Trophoblast cell (in vitro differentiated cells and primary cell): ENCODE data around the gene CLIP4.

Experiments
- DNase-seq, 2 donors: peaks; one replicate each; pipeline ENCODE4 v3.0.0-alpha.2; 2016
- H2AFZ ChIP-seq: 2 replicates; pipeline ENCODE4 v1.6.1; 2013; ENCODE audit warnings: low read length, moderate library complexity, mild to moderate bottlenecking; ENCODE audit not compliant: insufficient read depth, poor library complexity
- H2AK5ac ChIP-seq: 2 replicates; pipeline ENCODE4 v1.6.1; 2013; ENCODE audit warnings: mild to moderate bottlenecking, low read length
- H2BK120ac ChIP-seq: 2 replicates; pipeline ENCODE4 v1.6.1; 2013; ENCODE audit warnings: low read length, mild to moderate bottlenecking, moderate library complexity; ENCODE audit not compliant: insufficient read depth, poor library complexity
- H2BK12ac ChIP-seq: 2 replicates; pipeline ENCODE4 v1.6.1; 2013; ENCODE audit warnings: mild to moderate bottlenecking, low read length, moderate library complexity
- H2BK5ac ChIP-seq: 2 replicates; pipeline ENCODE4 v1.6.1; 2013; ENCODE audit warnings: low read length, low read depth, moderate library complexity, mild to moderate bottlenecking; ENCODE audit not compliant: poor library complexity
- H3K14ac ChIP-seq: 2 replicates; pipeline ENCODE4 v1.6.1; 2013; ENCODE audit warnings: mild to moderate bottlenecking, low read length
- H3K18ac ChIP-seq: 2 replicates; pipeline ENCODE4 v1.6.1; 2013; ENCODE audit warnings: mild to moderate bottlenecking, low read length
- H3K23ac ChIP-seq: 2 replicates; pipeline ENCODE4 v1.6.1; 2013; ENCODE audit warnings: low read length
- H3K27ac ChIP-seq: 2 replicates; pipeline ENCODE4 v1.5.1; 2013; ENCODE audit warnings: low read depth, mild to moderate bottlenecking, inconsistent platforms, low read length, moderate library complexity
- H3K27me3 ChIP-seq: 2 replicates; pipeline ENCODE4 v1.6.1; 2013; ENCODE audit warnings: inconsistent platforms, mild to moderate bottlenecking, low read length, moderate library complexity; ENCODE audit not compliant: insufficient read depth
- H3K36me3 ChIP-seq, 2 experiments: 1 replicate in 1 of 2; 2 replicates in 1 of 2; pipeline ENCODE4 v1.6.1; 2013; ENCODE audit warnings: low read length in 2 of 2, mild to moderate bottlenecking in 2 of 2, moderate library complexity in 1 of 2; ENCODE audit not compliant: insufficient read depth in 2 of 2, control insufficient read depth in 1 of 2
- H3K4ac ChIP-seq: 2 replicates; pipeline ENCODE4 v1.6.1; 2013; ENCODE audit warnings: low read depth, mild to moderate bottlenecking, low read length, moderate library complexity
- H3K4me1 ChIP-seq, 2 experiments: 1 replicate in 1 of 2; 2 replicates in 1 of 2; pipeline ENCODE4 v1.6.1; 2013; ENCODE audit warnings: low read length in 2 of 2, mild to moderate bottlenecking in 2 of 2, moderate library complexity in 1 of 2; ENCODE audit not compliant: insufficient read depth in 2 of 2, control insufficient read depth in 1 of 2
- H3K4me2 ChIP-seq: 2 replicates; pipeline ENCODE4 v1.6.1; 2013; ENCODE audit warnings: inconsistent platforms, mild to moderate bottlenecking, low read length, moderate library complexity
- H3K4me3 ChIP-seq: 2 replicates; pipeline ENCODE4 v1.5.1; 2013; ENCODE audit warnings: mild to moderate bottlenecking, low read depth, low read length, inconsistent platforms
- H3K79me1 ChIP-seq: one replicate; pipeline ENCODE4 v1.6.1; 2013; ENCODE audit warnings: low read length
- H3K79me2 ChIP-seq: 2 replicates; pipeline ENCODE4 v1.6.1; 2013; ENCODE audit warnings: low read length, mild to moderate bottlenecking; ENCODE audit not compliant: control insufficient read depth, insufficient read depth, poor library complexity
- H3K9ac ChIP-seq: 2 replicates; pipeline ENCODE4 v1.6.1; 2013; ENCODE audit warnings: mild to moderate bottlenecking, low read length
- H3K9me3 ChIP-seq: 2 replicates; pipeline ENCODE4 v1.6.1; 2013; ENCODE audit warnings: low read depth, mild to moderate bottlenecking, control low read depth, inconsistent platforms, low read length; ENCODE audit not compliant: insufficient read depth
- H4K12ac ChIP-seq: 2 replicates; pipeline ENCODE4 v1.6.1; 2013; ENCODE audit warnings: low read depth, mild to moderate bottlenecking, low read length, moderate library complexity
- H4K8ac ChIP-seq: 2 replicates; pipeline ENCODE4 v1.6.1; 2013; ENCODE audit warnings: low read depth, mild to moderate bottlenecking, low read length, moderate library complexity
- H4K91ac ChIP-seq: one replicate; pipeline ENCODE4 v1.6.1; 2013; ENCODE audit warnings: low read depth, mild to moderate bottlenecking, low read length, moderate library complexity
- WGBS: extraction: QIAGEN DNeasy Blood & Tissue Kit; methylation state at CpG from one replicate; pipeline ENCODE4 v1.1.7; 2013; ENCODE audit warnings: missing lambda C conversion rate; ENCODE audit not compliant: insufficient read length, insufficient coverage; ENCODE audit errors: extremely low coverage; 5-methylcytosine and 5-hydroxymethylcytosine counted together

Gene CLIP4

GRCh38 chr2:29073933-29074332, 41.3 kb upstream of the CLIP4 start:
- H3K4me3 ChIP-seq = no peak overlapping the region
- H3K27me3 ChIP-seq = no peaks in the 10 kb centered on the region
- H3K27ac ChIP-seq = no peak overlapping the region
- no peak overlapping the region for H3K14ac ChIP-seq
- H3K9ac ChIP-seq = no peak overlapping the region
- no peak for DNase-seq
- H3K79me2 ChIP-seq = no peaks in the 10 kb centered on the region
- H3K4ac ChIP-seq = no peak overlapping the region
- no peak overlapping the region for H3K4me2 ChIP-seq
- H2AK5ac ChIP-seq = no peak overlapping the region
- H2AFZ ChIP-seq = no peak overlapping the region
- H3K9me3 ChIP-seq = peaks cover 2% of the 10 kb centered on the region
- no peak overlapping the region for H2BK12ac ChIP-seq
- H4K91ac ChIP-seq = no peak overlapping the region
- H3K4me1 ChIP-seq = no peaks in the 10 kb centered on the region
- no peaks in the 10 kb centered on the region for H3K36me3 ChIP-seq
- H3K18ac ChIP-seq = no peak overlapping the region
- H4K12ac ChIP-seq = no peak overlapping the region
- no peak overlapping the region for H2BK5ac ChIP-seq
- H2BK120ac ChIP-seq = no peak overlapping the region
- no peak overlapping the region for H3K23ac ChIP-seq
- H4K8ac ChIP-seq = no peak overlapping the region
- WGBS = no CpG with 5 or more reads among the region's 4 CpGs
- no peaks in the 10 kb centered on the region for H3K79me1 ChIP-seq

GRCh38 chr2:29074411-29074810, 40.8 kb upstream of the CLIP4 start, which contains the start of gene PCARE:
Gene PCARE, minus strand, starts transcription at chr2:29074523. Its CDS starts 262 bp downstream, at chr2:29074261.
- DNase-seq = no peak
- no peaks in the 10 kb centered on the region for H3K4me1 ChIP-seq
- no peak within 1 kb of the TSS for H3K9ac ChIP-seq
- no peak within 1 kb of the TSS for H2AK5ac ChIP-seq
- no peak within 1 kb of the TSS for H2BK120ac ChIP-seq
- H3K79me2 ChIP-seq = no peaks in the 10 kb centered on the region
- no peaks in the 10 kb centered on the region for H3K79me1 ChIP-seq
- no CpG with 5 or more reads among the region's 8 CpGs for WGBS
- no peak within 1 kb of the TSS for H4K8ac ChIP-seq
- H3K4me3 ChIP-seq = no peak within 1 kb of the TSS
- H4K12ac ChIP-seq = no peak within 1 kb of the TSS
- no peak within 1 kb of the TSS for H3K14ac ChIP-seq
- no peak within 1 kb of the TSS for H3K4ac ChIP-seq
- no peak within 1 kb of the TSS for H2BK5ac ChIP-seq
- H4K91ac ChIP-seq = no peak within 1 kb of the TSS
- H2AFZ ChIP-seq = no peak within 1 kb of the TSS
- H3K18ac ChIP-seq = no peak within 1 kb of the TSS
- no peak within 1 kb of the TSS for H2BK12ac ChIP-seq
- H3K9me3 ChIP-seq = peaks cover 2% of the 10 kb centered on the region
- no peak within 1 kb of the TSS for H3K23ac ChIP-seq
- no peak within 1 kb of the TSS for H3K27ac ChIP-seq
- H3K27me3 ChIP-seq = no peaks in the 10 kb centered on the region
- H3K4me2 ChIP-seq = no peak within 1 kb of the TSS
- no peaks in the 10 kb centered on the region for H3K36me3 ChIP-seq

- no CpG with 5 or more reads among the region's 14 CpGs for WGBS
- H3K4me3 ChIP-seq = no peak overlapping the region
Measured at GRCh38 chr2:29075894-29076705, 39.1 kb upstream of the CLIP4 start.

GRCh38 chr2:29079887-29080286, 35.3 kb upstream of the CLIP4 start:
- WGBS = no CpG with 5 or more reads among the region's 7 CpGs
- DNase-seq = peak; percentile 60 to 81
- Histone ChIP-seq H3K4me3 (no peak overlapping the region), H3K4me2 (no peak overlapping the region), H3K9ac (no peak overlapping the region), H3K36me3 (no peaks in the 10 kb centered on the region), H2AFZ (no peak overlapping the region), H4K8ac (no peak overlapping the region), H3K18ac (no peak overlapping the region), H2BK12ac (no peak overlapping the region), H4K12ac (no peak overlapping the region), H2BK5ac (no peak overlapping the region), H3K27ac (no peak overlapping the region), H2BK120ac (no peak overlapping the region), H3K23ac (no peak overlapping the region), H3K9me3 (peaks cover 6% of the 10 kb centered on the region), H3K79me2 (no peaks in the 10 kb centered on the region), H3K79me1 (no peaks in the 10 kb centered on the region), H2AK5ac (no peak overlapping the region), H3K4ac (no peak overlapping the region), H3K27me3 (no peaks in the 10 kb centered on the region), H4K91ac (no peak overlapping the region), H3K14ac (no peak overlapping the region), H3K4me1 (no peaks in the 10 kb centered on the region)

More at GRCh38 chr2:29075894-29076705, 39.1 kb upstream of the CLIP4 start:
- no peak overlapping the region for H3K4ac ChIP-seq
- H2BK12ac ChIP-seq = no peak overlapping the region
- no peak overlapping the region for H2BK120ac ChIP-seq
- H3K36me3 ChIP-seq = no peaks in the 10 kb centered on the region
- no peaks in the 10 kb centered on the region for H3K79me2 ChIP-seq
- DNase-seq = no peak
- no peak overlapping the region for H3K18ac ChIP-seq
- no peak overlapping the region for H2AFZ ChIP-seq
- H3K4me1 ChIP-seq = no peaks in the 10 kb centered on the region
- H3K14ac ChIP-seq = no peak overlapping the region
- no peak overlapping the region for H4K91ac ChIP-seq
- no peak overlapping the region for H2AK5ac ChIP-seq
- H3K23ac ChIP-seq = no peak overlapping the region
- peaks cover 8% of the 10 kb centered on the region for H3K9me3 ChIP-seq
- H4K8ac ChIP-seq = no peak overlapping the region
- no peak overlapping the region for H2BK5ac ChIP-seq
- H3K79me1 ChIP-seq = no peaks in the 10 kb centered on the region
- H4K12ac ChIP-seq = no peak overlapping the region
- H3K9ac ChIP-seq = no peak overlapping the region
- no peak overlapping the region for H3K4me2 ChIP-seq
- no peak overlapping the region for H3K27ac ChIP-seq
- no peaks in the 10 kb centered on the region for H3K27me3 ChIP-seq
